Neural progenitor cell (in vitro differentiated cells): Measurements from ENCODE around the gene PRKAB1.

Experiments
- EZH2 ChIP-seq: fragments of 200-600 bp; sonication (generic); IDR thresholded peaks from 2 replicates; pipeline ENCODE4 v1.6.1; 2017; ENCODE audit warnings: antibody characterized with exemption, mild to moderate bottlenecking, moderate library complexity
- EZH2phosphoT487 ChIP-seq: fragments of 200-600 bp; sonication (generic); IDR thresholded peaks from 2 replicates; pipeline ENCODE4 v1.6.1; 2017; ENCODE audit warnings: antibody characterized with exemption
- TF ChIP-seq, protein P1 (sequence below): fragments of 200-600 bp; sonication (generic); IDR thresholded peaks from 2 replicates; pipeline ENCODE4 v1.5.1; 2017; ENCODE audit warnings: antibody characterized with exemption, mild to moderate bottlenecking

- TF ChIP-seq, protein P1, sequence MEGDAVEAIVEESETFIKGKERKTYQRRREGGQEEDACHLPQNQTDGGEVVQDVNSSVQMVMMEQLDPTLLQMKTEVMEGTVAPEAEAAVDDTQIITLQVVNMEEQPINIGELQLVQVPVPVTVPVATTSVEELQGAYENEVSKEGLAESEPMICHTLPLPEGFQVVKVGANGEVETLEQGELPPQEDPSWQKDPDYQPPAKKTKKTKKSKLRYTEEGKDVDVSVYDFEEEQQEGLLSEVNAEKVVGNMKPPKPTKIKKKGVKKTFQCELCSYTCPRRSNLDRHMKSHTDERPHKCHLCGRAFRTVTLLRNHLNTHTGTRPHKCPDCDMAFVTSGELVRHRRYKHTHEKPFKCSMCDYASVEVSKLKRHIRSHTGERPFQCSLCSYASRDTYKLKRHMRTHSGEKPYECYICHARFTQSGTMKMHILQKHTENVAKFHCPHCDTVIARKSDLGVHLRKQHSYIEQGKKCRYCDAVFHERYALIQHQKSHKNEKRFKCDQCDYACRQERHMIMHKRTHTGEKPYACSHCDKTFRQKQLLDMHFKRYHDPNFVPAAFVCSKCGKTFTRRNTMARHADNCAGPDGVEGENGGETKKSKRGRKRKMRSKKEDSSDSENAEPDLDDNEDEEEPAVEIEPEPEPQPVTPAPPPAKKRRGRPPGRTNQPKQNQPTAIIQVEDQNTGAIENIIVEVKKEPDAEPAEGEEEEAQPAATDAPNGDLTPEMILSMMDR, result no peak
- TF ChIP-seq EZH2, result no peak
- no peak for TF ChIP-seq EZH2phosphoT487
Measured at GRCh38 chr12:119661882-119662281, 6.1 kb upstream of the PRKAB1 start.
